ENCODE results near the gene SENP3. TPM values are rescaled to one million over a fixed set of nuclear protein-coding genes. Genes with fewer than 3 reads are reported as not detected.

The SENP3 gene
- total and polyA plus RNA-seq, 2 of the 13 experiments (the other 11 are each of a cell fraction or from before 2014, with no cell fraction given): 55.8 to 75.4 TPM

GRCh38 chr17:7557775-7558543 is 3.8 kb upstream of the SENP3 start (continued):
- TF ChIP-seq, protein P1, sequence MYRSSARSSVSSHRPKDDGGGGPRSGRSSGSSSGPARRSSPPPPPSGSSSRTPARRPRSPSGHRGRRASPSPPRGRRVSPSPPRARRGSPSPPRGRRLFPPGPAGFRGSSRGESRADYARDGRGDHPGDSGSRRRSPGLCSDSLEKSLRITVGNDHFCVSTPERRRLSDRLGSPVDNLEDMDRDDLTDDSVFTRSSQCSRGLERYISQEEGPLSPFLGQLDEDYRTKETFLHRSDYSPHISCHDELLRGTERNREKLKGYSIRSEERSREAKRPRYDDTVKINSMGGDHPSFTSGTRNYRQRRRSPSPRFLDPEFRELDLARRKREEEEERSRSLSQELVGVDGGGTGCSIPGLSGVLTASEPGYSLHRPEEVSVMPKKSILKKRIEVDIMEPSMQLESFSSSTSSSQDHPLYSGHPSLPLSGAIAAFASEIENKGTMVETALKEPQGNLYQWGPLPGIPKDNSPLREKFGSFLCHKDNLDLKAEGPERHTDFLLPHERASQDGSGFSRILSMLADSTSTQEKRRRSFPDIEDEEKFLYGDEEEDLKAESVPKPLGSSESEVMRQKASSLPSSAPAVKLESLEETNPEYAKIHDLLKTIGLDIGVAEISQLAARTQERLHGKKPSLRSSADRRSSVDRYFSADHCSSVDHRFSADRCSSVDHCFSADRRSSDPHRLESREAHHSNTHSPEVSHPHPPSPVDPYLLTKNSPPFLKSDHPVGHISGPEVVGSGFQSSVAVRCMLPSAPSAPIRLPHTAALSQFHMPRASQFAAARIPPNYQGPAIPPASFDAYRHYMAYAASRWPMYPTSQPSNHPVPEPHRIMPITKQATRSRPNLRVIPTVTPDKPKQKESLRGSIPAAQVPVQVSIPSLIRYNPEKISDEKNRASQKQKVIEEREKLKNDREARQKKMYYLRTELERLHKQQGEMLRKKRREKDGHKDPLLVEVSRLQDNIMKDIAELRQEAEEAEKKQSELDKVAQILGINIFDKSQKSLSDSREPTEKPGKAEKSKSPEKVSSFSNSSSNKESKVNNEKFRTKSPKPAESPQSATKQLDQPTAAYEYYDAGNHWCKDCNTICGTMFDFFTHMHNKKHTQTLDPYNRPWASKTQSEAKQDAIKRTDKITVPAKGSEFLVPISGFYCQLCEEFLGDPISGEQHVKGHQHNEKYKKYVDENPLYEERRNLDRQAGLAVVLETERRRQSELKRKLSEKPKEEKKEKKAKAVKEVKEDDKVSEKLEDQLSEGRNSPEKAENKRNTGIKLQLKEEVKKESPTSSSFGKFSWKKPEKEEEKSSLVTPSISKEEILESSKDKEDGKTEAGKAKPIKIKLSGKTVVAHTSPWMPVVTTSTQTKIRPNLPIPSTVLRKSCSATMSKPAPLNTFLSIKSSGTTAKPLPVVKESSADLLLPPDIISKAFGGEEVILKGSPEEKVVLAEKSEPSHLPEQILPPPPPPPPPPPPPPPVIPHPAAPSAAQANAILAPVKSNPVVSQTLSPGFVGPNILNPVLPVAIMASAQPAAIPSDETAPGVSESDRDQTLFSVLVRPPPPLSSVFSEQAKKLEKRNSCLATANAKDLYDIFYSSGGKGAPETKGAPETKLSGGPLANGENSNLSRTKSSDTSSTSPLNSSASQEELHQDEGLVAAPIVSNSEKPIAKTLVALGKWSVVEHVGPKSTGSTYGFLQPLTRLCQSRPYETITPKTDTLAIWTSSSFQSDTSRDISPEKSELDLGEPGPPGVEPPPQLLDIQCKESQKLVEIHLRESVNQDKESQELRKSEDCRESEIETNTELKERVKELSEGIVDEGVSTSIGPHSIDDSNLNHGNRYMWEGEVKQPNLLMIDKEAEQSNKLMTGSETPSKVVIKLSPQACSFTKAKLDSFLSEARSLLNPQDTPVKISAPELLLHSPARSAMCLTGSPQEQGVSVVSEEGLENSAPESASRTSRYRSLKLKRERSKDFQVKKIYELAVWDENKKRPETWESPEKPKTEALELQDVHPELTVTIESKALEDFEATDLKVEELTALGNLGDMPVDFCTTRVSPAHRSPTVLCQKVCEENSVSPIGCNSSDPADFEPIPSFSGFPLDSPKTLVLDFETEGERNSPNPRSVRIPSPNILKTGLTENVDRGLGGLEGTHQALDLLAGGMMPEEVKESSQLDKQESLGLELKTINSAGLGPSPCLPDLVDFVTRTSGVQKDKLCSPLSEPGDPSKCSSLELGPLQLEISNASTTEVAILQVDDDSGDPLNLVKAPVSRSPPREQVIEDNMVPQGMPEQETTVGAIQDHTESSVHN (CRISPR knock-in tag; IDR thresholded peaks at IDR 0.05): no peak
- no peak for TF ChIP-seq ZNF775 (CRISPR knock-in tag; IDR thresholded peaks at IDR 0.05; ENCODE audit: borderline replicate concordance)
- TF ChIP-seq NCOA2 (CRISPR knock-in tag; IDR thresholded peaks at IDR 0.05): no peak
- TF ChIP-seq ZSCAN21 (CRISPR knock-in tag; IDR thresholded peaks at IDR 0.05; ENCODE audit: borderline replicate concordance): 0 out of 2 replicates have a peak, but pooled peaks have one; percentile 23
- 0 out of 2 replicates have a peak, but pooled peaks have one; percentile 17 for TF ChIP-seq ZNF768 (CRISPR knock-in tag; IDR thresholded peaks at IDR 0.05)
- TF ChIP-seq ZNF12 (CRISPR knock-in tag; IDR thresholded peaks at IDR 0.05): no peak
- TF ChIP-seq ZNF101 (CRISPR knock-in tag; IDR thresholded peaks at IDR 0.05; ENCODE audit: borderline replicate concordance, low read depth): no peak
- TF ChIP-seq POGK (CRISPR knock-in tag; conservative IDR thresholded peaks at IDR 0.05): no peak
- no peak for TF ChIP-seq BRCA1 (CRISPR knock-in tag; IDR thresholded peaks at IDR 0.05)
- TF ChIP-seq ZBTB42 (CRISPR knock-in tag; IDR thresholded peaks at IDR 0.05): no peak
- no peak for TF ChIP-seq ZFYVE20 (CRISPR knock-in tag; IDR thresholded peaks at IDR 0.05; ENCODE audit: borderline replicate concordance, low read depth)
- no peak for TF ChIP-seq MATR3 (CRISPR knock-in tag; IDR thresholded peaks at IDR 0.05)
- no peak for TF ChIP-seq FLYWCH1 (CRISPR knock-in tag; IDR thresholded peaks at IDR 0.05)
- no peak for TF ChIP-seq PRPF4 (IDR thresholded peaks at IDR 0.05; ENCODE audit: low read depth, low read length, poor library complexity, severe bottlenecking)
- TF ChIP-seq ZC3H13 (CRISPR knock-in tag; IDR thresholded peaks at IDR 0.05): peak; percentile 78; the same call in 1 of the 2 replicates
- no peak for TF ChIP-seq PRMT3 (CRISPR knock-in tag; IDR thresholded peaks at IDR 0.05; ENCODE audit: borderline replicate concordance, low read depth)
- no peak for TF ChIP-seq ZNF724P (CRISPR knock-in tag; IDR thresholded peaks at IDR 0.05; ENCODE audit: borderline replicate concordance)
- TF ChIP-seq ZNF446 (CRISPR knock-in tag; IDR thresholded peaks at IDR 0.05): no peak
- no peak for TF ChIP-seq ZIK1 (CRISPR knock-in tag; IDR thresholded peaks at IDR 0.05; ENCODE audit: borderline replicate concordance, low read depth)
